ENCODE measurements around the gene CDK8. TPM values are rescaled to one million over a fixed set of nuclear protein-coding genes. Genes with fewer than 3 reads are reported as not detected.

Gene CDK8
- total and polyA plus RNA-seq, 7 donors = 6.2 to 14.5 (median 8.6) TPM

DNA sequence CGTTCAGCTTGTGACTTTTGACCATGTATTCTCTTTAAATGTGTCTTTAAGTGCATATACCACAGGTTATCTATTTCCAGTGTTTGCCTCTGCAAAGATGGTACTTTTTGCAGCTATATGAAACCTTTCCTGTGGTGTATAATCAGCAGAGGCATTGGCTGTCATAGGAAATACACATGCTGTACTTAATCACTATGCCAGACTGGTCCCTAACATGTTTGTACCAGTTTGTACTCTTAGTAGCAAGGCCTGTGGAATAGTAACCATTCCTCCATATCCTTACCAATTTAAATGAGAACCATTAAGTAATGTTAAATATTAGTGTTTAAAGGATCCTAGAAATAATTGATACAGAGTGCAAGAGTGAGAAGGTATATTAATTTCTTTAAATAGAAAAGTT is 69.8 kb downstream of the CDK8 start:
- peaks cover 57% of the 10 kb centered on the region for H3K4me1 ChIP-seq
- H3K9me3 ChIP-seq = no peaks in the 10 kb centered on the region
- H3K27me3 ChIP-seq (ENCODE audit: insufficient read depth in 3 of 3, low read length in 2 of 3) = no peaks in the 10 kb centered on the region
- DNase-seq (no peak), ATAC-seq (no peak)
- H3K4me3 ChIP-seq = no peak overlapping the region
- intact Hi-C loops (cut with DNase I) = loop anchor here (5.0 to 10.0 kb wide), 3 partner anchors 36 to 66 kb away; no protein-coding TSS in a partner anchor
- 57 to 90% (median 83%) methylated on average over 1 of the region's 1 CpG for WGBS, 3 donors
- TF ChIP-seq, protein P1, sequence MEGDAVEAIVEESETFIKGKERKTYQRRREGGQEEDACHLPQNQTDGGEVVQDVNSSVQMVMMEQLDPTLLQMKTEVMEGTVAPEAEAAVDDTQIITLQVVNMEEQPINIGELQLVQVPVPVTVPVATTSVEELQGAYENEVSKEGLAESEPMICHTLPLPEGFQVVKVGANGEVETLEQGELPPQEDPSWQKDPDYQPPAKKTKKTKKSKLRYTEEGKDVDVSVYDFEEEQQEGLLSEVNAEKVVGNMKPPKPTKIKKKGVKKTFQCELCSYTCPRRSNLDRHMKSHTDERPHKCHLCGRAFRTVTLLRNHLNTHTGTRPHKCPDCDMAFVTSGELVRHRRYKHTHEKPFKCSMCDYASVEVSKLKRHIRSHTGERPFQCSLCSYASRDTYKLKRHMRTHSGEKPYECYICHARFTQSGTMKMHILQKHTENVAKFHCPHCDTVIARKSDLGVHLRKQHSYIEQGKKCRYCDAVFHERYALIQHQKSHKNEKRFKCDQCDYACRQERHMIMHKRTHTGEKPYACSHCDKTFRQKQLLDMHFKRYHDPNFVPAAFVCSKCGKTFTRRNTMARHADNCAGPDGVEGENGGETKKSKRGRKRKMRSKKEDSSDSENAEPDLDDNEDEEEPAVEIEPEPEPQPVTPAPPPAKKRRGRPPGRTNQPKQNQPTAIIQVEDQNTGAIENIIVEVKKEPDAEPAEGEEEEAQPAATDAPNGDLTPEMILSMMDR (IDR thresholded peaks at IDR 0.05) = no peak
- no peaks in the 10 kb centered on the region for H3K36me3 ChIP-seq (ENCODE audit: insufficient read depth in 1 of 2, low read depth in 1 of 2)
- H3K27ac ChIP-seq = peak overlapping the region; percentile 83

DNA sequence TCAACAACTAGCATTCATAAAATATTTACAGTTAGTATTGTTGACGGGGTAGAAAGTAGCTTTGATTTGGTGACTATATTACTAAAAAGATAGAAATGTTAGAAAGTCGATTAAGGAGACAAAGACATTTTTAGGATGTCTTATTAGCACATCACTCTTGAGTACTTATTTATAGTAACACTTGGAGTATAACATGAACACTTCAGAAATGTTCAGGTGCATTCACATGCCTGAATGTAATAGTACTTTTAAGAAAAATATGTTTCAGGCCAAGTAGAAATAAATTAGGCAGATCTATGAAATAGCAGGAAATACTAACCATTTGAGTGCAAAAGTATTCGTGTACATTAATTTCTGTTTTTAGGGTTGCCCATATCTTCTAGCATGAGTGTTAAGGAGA is 70.4 kb downstream of the CDK8 start:
- Histone ChIP-seq H3K27ac (peak overlapping the region; percentile 83), H3K9me3 (no peaks in the 10 kb centered on the region), H3K4me1 (peaks cover 57% of the 10 kb centered on the region), H3K4me3 (no peak overlapping the region), H3K27me3 (ENCODE audit: insufficient read depth in 3 of 3, low read length in 2 of 3) (no peaks in the 10 kb centered on the region), H3K36me3 (ENCODE audit: insufficient read depth in 1 of 2, low read depth in 1 of 2) (no peaks in the 10 kb centered on the region)
- ATAC-seq = no peak
- intact Hi-C loops (cut with DNase I) = loop anchor here (5.0 to 10.0 kb wide), 3 partner anchors 37 to 67 kb away; no protein-coding TSS in a partner anchor
- no peak for DNase-seq
- WGBS, 3 donors = 57 to 72% (median 61%) methylated on average over 3 of the region's 3 CpGs
- TF ChIP-seq, protein P1 (IDR thresholded peaks at IDR 0.05) = no peak

GRCh38 chr13:26324867-26325266 is 70.9 kb downstream of the CDK8 start:
- H3K4me1 ChIP-seq = peaks cover 57% of the 10 kb centered on the region
- TF ChIP-seq, protein P1 (IDR thresholded peaks at IDR 0.05) = no peak

DNA sequence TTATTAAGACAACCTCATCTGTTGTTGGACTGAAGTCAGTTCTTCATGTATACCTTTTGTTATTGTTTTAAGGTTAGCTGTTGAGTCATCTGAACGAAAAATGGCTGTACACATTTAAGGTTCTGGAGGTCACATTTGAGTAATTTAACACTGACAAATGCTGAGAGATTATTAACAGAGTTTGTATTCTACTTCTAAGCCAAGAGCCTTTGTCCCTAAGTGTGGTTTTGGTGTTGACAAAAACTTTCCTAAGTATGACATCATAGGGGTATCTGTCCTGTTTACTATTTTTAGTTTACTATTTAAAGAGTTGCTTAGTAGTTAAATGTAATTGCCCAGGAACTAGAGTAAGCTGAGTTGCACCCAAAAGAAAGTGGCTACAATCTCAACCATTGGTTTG is 71.9 kb downstream of the CDK8 start:
- intact Hi-C loops (cut with DNase I) = loop anchor here in 1 of 2 donors (10.0 kb wide), 1 partner anchor 61 kb away; no protein-coding TSS in a partner anchor
- peak overlapping the region; percentile 83 for H3K27ac ChIP-seq

More at GRCh38 chr13:26324867-26325266, 70.9 kb downstream of the CDK8 start:
- DNase-seq (no peak), ATAC-seq (no peak)
- H3K27ac ChIP-seq = peak overlapping the region; percentile 83
- no peaks in the 10 kb centered on the region for H3K27me3 ChIP-seq (ENCODE audit: insufficient read depth in 3 of 3, low read length in 2 of 3)
- H3K36me3 ChIP-seq (ENCODE audit: insufficient read depth in 1 of 2, low read depth in 1 of 2) = no peaks in the 10 kb centered on the region
- intact Hi-C loops (cut with DNase I) = loop anchor here (5.0 to 10.0 kb wide), 3 partner anchors 38 to 68 kb away; no protein-coding TSS in a partner anchor
- no peak overlapping the region for H3K4me3 ChIP-seq
- H3K9me3 ChIP-seq = no peaks in the 10 kb centered on the region

More for the DNA sequence above, 71.9 kb downstream of the CDK8 start:
- Histone ChIP-seq H3K27me3 (ENCODE audit: insufficient read depth in 3 of 3, low read length in 2 of 3) (no peaks in the 10 kb centered on the region), H3K9me3 (no peaks in the 10 kb centered on the region), H3K4me1 (peaks cover 55% of the 10 kb centered on the region), H3K36me3 (ENCODE audit: insufficient read depth in 1 of 2, low read depth in 1 of 2) (no peaks in the 10 kb centered on the region), H3K4me3 (peak overlapping the region; percentile 9)
- TF ChIP-seq, protein P1 (IDR thresholded peaks at IDR 0.05) = no peak
- ATAC-seq (peak; percentile 74 to 82 (median 79)), DNase-seq (no peak)
- 24 to 43% (median 32%) methylated on average over 1 of the region's 1 CpG for WGBS, 3 donors
